Measurements from ENCODE around the gene HNRNPR.

DNA sequence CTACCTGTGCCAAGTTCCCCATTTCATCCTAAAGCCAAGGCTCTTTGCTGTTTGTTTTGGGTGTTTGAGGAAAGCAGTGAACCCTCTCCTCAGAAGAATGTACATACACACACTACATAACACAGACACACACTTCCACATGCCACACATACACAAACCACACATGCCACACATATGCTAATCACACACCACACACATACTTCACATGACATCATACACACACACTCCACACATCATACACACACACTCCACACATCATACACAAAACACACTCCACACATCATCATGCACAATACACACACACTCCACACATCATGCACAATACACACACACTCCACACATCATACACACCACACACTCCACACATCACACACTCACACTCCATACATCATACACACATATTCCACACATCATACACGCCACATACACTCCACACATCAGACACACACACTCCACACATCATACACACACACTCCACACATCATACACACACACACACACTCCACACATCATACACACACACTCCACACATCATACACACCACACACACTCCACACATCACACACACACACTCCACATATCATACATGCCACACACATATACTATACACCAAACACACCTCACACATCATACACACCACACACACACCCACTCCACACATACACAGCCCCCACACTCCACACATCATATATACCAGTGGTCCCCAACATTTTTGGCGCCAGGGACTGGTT, 48.2 kb upstream of the HNRNPR start:
- TF ChIP-seq, protein P1, sequence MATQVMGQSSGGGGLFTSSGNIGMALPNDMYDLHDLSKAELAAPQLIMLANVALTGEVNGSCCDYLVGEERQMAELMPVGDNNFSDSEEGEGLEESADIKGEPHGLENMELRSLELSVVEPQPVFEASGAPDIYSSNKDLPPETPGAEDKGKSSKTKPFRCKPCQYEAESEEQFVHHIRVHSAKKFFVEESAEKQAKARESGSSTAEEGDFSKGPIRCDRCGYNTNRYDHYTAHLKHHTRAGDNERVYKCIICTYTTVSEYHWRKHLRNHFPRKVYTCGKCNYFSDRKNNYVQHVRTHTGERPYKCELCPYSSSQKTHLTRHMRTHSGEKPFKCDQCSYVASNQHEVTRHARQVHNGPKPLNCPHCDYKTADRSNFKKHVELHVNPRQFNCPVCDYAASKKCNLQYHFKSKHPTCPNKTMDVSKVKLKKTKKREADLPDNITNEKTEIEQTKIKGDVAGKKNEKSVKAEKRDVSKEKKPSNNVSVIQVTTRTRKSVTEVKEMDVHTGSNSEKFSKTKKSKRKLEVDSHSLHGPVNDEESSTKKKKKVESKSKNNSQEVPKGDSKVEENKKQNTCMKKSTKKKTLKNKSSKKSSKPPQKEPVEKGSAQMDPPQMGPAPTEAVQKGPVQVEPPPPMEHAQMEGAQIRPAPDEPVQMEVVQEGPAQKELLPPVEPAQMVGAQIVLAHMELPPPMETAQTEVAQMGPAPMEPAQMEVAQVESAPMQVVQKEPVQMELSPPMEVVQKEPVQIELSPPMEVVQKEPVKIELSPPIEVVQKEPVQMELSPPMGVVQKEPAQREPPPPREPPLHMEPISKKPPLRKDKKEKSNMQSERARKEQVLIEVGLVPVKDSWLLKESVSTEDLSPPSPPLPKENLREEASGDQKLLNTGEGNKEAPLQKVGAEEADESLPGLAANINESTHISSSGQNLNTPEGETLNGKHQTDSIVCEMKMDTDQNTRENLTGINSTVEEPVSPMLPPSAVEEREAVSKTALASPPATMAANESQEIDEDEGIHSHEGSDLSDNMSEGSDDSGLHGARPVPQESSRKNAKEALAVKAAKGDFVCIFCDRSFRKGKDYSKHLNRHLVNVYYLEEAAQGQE (tag by site-specific recombination; IDR thresholded peaks at IDR 0.05) = no peak
- TF ChIP-seq, protein P2, sequence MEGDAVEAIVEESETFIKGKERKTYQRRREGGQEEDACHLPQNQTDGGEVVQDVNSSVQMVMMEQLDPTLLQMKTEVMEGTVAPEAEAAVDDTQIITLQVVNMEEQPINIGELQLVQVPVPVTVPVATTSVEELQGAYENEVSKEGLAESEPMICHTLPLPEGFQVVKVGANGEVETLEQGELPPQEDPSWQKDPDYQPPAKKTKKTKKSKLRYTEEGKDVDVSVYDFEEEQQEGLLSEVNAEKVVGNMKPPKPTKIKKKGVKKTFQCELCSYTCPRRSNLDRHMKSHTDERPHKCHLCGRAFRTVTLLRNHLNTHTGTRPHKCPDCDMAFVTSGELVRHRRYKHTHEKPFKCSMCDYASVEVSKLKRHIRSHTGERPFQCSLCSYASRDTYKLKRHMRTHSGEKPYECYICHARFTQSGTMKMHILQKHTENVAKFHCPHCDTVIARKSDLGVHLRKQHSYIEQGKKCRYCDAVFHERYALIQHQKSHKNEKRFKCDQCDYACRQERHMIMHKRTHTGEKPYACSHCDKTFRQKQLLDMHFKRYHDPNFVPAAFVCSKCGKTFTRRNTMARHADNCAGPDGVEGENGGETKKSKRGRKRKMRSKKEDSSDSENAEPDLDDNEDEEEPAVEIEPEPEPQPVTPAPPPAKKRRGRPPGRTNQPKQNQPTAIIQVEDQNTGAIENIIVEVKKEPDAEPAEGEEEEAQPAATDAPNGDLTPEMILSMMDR (tag by site-specific recombination; IDR thresholded peaks at IDR 0.05) = no peak
- TF ChIP-seq, protein P3, sequence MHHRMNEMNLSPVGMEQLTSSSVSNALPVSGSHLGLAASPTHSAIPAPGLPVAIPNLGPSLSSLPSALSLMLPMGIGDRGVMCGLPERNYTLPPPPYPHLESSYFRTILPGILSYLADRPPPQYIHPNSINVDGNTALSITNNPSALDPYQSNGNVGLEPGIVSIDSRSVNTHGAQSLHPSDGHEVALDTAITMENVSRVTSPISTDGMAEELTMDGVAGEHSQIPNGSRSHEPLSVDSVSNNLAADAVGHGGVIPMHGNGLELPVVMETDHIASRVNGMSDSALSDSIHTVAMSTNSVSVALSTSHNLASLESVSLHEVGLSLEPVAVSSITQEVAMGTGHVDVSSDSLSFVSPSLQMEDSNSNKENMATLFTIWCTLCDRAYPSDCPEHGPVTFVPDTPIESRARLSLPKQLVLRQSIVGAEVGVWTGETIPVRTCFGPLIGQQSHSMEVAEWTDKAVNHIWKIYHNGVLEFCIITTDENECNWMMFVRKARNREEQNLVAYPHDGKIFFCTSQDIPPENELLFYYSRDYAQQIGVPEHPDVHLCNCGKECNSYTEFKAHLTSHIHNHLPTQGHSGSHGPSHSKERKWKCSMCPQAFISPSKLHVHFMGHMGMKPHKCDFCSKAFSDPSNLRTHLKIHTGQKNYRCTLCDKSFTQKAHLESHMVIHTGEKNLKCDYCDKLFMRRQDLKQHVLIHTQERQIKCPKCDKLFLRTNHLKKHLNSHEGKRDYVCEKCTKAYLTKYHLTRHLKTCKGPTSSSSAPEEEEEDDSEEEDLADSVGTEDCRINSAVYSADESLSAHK (tag by site-specific recombination; IDR thresholded peaks at IDR 0.05) = no peak
- TF ChIP-seq ZNF266 (tag by site-specific recombination; IDR thresholded peaks at IDR 0.05; ENCODE audit: low read depth) (no peak), GLI4 (tag by site-specific recombination; IDR thresholded peaks at IDR 0.05) (no peak), ZNF558 (tag by site-specific recombination; IDR thresholded peaks at IDR 0.05) (no peak), ZNF221 (tag by site-specific recombination; IDR thresholded peaks at IDR 0.05; ENCODE audit: borderline replicate concordance) (no peak), TCF7L2 (IDR thresholded peaks at IDR 0.05; ENCODE audit: borderline replicate concordance, low read depth, low read length) (no peak)
